HG02970 (cell line): ENCODE measurements around the gene COX15.
"Not testable (repeated sequence)": the region's sequence is repeated elsewhere in the genome, so short reads cannot be mapped to it uniquely, and the experiment has no call there.

Experiments used
- ATAC-seq: cut with Tn5 transposase; IDR thresholded peaks from one replicate; pipeline ENCODE4 v1.9.1; 2021; ENCODE audit warnings: mild to moderate bottlenecking, moderate library complexity, moderate number of reproducible peaks; ENCODE audit not compliant: unreplicated experiment, low FRiP score

Gene COX15

GRCh38 chr10:99742254-99742653, 10.3 kb upstream of the COX15 start:
- no peak for ATAC-seq

- no peak for ATAC-seq
Observed at GRCh38 chr10:99740933-99741559, 9.1 kb upstream of the COX15 start.

- ATAC-seq: no peak
Observed at GRCh38 chr10:99740260-99740659, 8.3 kb upstream of the COX15 start.

- not testable (repeated sequence) for ATAC-seq
Observed at GRCh38 chr10:99734111-99734510, 2.2 kb upstream of the COX15 start.

GRCh38 chr10:99733366-99733765, 1.4 kb upstream of the COX15 start:
- no peak for ATAC-seq

- no peak for ATAC-seq
Observed at GRCh38 chr10:99731306-99732032, 458 bp downstream of the COX15 start.

- no peak for ATAC-seq
Observed at GRCh38 chr10:99730026-99730425, 1.9 kb downstream of the COX15 start.

- ATAC-seq: no peak
Observed at GRCh38 chr10:99720387-99720786, 11.5 kb downstream of the COX15 start.

- ATAC-seq: no peak
Observed at GRCh38 chr10:99714446-99714845, 17.5 kb downstream of the COX15 start.

- ATAC-seq: no peak
Observed at GRCh38 chr10:99711129-99711719, 20.7 kb downstream of the COX15 start.

GRCh38 chr10:99709480-99710229, 22.3 kb downstream of the COX15 start:
- no peak for ATAC-seq

GRCh38 chr10:99708428-99709012, 23.4 kb downstream of the COX15 start:
- no peak for ATAC-seq

- ATAC-seq: no peak
Observed at GRCh38 chr10:99700649-99701048, 31.3 kb downstream of the COX15 start.

- no peak for ATAC-seq
Observed at GRCh38 chr10:99698504-99699080, 33.3 kb downstream of the COX15 start.

- no peak for ATAC-seq
Observed at GRCh38 chr10:99695761-99696160, 36.2 kb downstream of the COX15 start.

GRCh38 chr10:99693933-99694583, 37.9 kb downstream of the COX15 start:
- ATAC-seq: no peak

- no peak for ATAC-seq
Observed at GRCh38 chr10:99689461-99689860, 42.5 kb downstream of the COX15 start.

GRCh38 chr10:99685597-99685967, 46.3 kb downstream of the COX15 start:
- no peak for ATAC-seq

GRCh38 chr10:99682752-99683151, 49.2 kb downstream of the COX15 start:
- ATAC-seq: no peak
